ENCODE data around the gene FAM187B. TPM values are rescaled to one million over a fixed set of nuclear protein-coding genes. Genes with fewer than 3 reads are reported as not detected.

FAM187B gene
- total and polyA plus RNA-seq, 5 experiments from 2014 or later: not detected

DNA sequence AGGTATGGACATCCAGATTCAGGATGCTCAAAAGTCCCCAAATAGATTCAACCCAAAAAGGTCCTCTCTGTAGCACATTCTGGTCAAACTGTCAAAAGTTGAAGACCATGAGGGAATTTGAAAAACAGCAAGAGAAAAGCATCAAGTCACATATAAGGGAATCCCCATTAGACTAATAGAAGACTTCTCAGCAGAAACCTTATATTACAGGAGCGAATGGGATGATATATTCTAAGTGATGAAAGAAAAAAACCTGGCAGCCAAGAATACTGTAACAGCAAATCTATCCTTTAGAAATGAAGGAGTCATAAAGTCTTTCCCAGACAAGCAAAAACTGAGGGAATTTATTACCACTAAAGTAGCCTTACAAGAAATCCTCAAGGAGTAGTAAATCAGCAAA is 44.3 kb downstream of the FAM187B start:
- Mint-ChIP-seq H3K36me3 (peaks cover 0 to 5% (median 3%) of the 10 kb centered on the region in 3 donors), H3K27me3 (no peaks in the 10 kb centered on the region), H3K27ac (no peak overlapping the region), H3K4me1 (peaks cover 7 to 21% (median 19%) of the 10 kb centered on the region in 4 donors), H3K4me3 (no peak overlapping the region), H3K9me3 (peaks cover 0 to 10% (median 2%) of the 10 kb centered on the region in 9 donors)
- DNase-seq (no peak), ATAC-seq (no peak)
- POLR2A ChIA-PET: interaction anchor here (1.6 kb wide), 1 partner anchor 23 kb away, joined by 3 read pairs; no protein-coding TSS in a partner anchor

DNA sequence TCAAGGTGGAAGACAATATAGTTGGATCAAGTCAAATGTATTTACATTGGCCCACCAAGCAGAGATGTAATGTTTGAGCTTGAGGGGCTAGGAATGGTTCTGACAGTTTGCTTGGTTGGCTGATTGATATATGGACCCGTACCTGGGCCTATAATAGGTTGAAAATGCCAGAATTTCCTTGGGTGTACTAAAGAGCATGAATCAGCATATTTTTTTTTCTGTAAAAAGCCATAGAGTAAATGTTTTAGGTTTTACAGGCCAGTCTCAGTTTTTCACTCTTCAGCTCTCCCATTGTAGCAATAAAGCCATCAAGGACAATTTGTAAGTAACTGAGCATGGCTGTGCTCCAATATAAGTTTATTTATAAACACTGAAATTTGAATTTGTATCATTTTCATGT is 47.2 kb downstream of the FAM187B start:
- Mint-ChIP-seq H3K9me3 (peaks cover 0 to 10% (median 0%) of the 10 kb centered on the region in 9 donors), H3K4me3 (no peak overlapping the region), H3K4me1 (peaks cover 7 to 35% (median 30%) of the 10 kb centered on the region in 4 donors), H3K27ac (no peak overlapping the region), H3K27me3 (no peaks in the 10 kb centered on the region), H3K36me3 (peaks cover 0 to 5% (median 3%) of the 10 kb centered on the region in 3 donors)
- ATAC-seq (no peak), DNase-seq (no peak)
- POLR2A ChIA-PET: interaction anchor here (0.6 to 1.4 kb wide), 4 partner anchors 13 to 24 kb away, joined by 3 read pairs; no protein-coding TSS in a partner anchor

DNA sequence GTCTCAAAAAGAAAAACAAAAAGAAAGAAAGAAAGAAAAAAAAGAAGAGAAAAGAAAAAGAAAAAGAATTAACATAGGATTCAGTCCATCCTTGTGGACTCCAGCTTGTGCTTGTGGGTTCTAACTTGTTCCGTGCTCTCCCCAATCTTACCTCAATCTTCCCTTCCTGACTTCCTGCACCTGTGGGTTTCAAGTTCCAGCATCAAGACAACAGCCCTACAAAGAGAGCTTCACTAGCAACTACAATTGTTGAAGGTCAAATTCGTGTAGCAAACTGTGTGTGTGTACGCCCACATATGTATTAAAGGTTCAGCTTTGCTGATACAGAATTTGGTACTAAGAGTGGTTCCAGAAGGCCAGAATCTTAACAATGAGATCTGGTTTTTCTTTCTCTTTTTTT is 48.7 kb downstream of the FAM187B start:
- ATAC-seq (peak; percentile 43 to 63), DNase-seq (peak in 1 of 10 donors; percentile 19)
- POLR2A ChIA-PET: interaction anchor here (0.5 to 3.5 kb wide), 11 partner anchors 12 to 426 kb away, joined by 3 to 22 read pairs (median 4); no protein-coding TSS in a partner anchor
- peaks cover 13 to 47% (median 40%) of the 10 kb centered on the region in 4 donors for H3K4me1 Mint-ChIP-seq
- no peaks in the 10 kb centered on the region for H3K27me3 Mint-ChIP-seq
- H3K4me3 Mint-ChIP-seq: peak overlapping the region in 9 of 10 donors; percentile 3 to 67 (median 30)
- H3K36me3 Mint-ChIP-seq: peaks cover 3 to 10% (median 5%) of the 10 kb centered on the region in 3 donors
- H3K9me3 Mint-ChIP-seq: peaks cover 0 to 10% (median 0%) of the 10 kb centered on the region in 9 donors
- H3K27ac Mint-ChIP-seq: peak overlapping the region in 8 of 10 donors; percentile 4 to 77 (median 44)

DNA sequence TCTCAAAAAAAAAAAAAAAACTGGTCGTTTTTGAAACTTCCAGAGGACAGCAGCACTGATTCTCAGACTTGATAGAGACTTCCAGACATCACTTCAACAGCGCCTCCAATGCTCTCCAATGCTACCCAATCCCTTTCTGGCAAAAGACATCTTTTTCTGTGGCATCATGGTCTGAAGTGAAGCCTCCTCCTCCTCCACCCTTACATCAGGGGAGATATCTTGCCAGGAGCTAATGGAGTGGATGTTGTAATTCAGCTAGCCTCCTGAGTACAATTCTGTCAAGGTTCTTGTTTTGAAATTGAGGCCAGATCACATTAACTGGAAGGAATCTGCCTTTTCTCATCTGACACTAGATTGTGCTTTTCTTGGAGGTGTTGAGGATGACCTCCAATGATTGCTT is 49.8 kb downstream of the FAM187B start:
- H3K27ac Mint-ChIP-seq: peak overlapping the region in 4 of 10 donors; percentile 57 to 85 (median 64)
- DNase-seq: no peak
- H3K36me3 Mint-ChIP-seq: peaks cover 0 to 11% (median 0%) of the 10 kb centered on the region in 3 donors
- H3K4me3 Mint-ChIP-seq: no peak overlapping the region
- H3K9me3 Mint-ChIP-seq: peaks cover 0 to 4% (median 0%) of the 10 kb centered on the region in 9 donors
- H3K4me1 Mint-ChIP-seq: peaks cover 13 to 47% (median 41%) of the 10 kb centered on the region in 4 donors
- no peaks in the 10 kb centered on the region for H3K27me3 Mint-ChIP-seq
- POLR2A ChIA-PET: interaction anchor here (0.7 to 3.5 kb wide), 6 partner anchors 11 to 341 kb away, joined by 3 to 22 read pairs (median 5); no protein-coding TSS in a partner anchor
- no peak for ATAC-seq

DNA sequence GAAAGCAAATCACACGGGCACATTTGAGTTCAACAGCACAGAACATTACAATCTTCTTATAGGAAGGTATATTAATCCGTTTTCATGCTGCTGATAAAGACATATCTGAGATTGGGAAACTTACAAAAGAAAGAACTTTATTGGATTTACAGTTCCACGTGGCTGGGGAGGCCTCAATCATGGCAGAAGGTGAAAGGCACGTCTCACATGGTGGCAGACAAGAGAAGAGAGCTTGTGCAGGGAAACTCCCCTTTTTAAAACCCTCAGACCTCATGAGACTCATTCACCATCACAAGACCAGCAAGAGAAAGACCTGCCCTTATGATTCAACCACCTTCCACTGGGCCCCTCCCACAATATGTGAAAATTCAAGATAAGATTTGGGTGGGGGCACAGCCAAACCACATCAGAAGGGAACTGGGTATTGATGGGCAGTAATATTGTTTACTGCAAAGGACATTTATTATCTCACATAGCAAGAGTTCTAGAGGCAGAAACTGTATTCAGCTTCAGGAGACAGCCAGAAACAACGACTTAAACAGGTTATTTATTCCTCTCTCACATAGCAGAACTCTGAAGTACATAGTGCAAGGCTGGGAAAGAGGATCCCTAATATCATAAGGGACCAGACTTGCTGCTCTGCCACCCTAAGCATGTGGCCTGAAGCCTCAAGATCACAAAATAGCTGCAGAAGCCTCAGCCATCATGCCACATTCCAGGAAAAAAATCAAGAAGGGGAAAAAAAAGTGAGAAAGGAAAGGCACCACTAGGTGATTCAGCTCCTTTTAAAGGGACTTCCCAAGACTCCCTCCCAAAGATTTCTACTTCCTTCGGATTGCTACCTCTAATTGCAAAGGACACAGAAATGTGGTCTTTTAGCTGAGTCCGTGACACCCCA is 50.9 kb downstream of the FAM187B start:
- no peak for DNase-seq
- Mint-ChIP-seq H3K27ac (peak overlapping the region in 5 of 10 donors; percentile 24 to 70 (median 41)), H3K27me3 (no peaks in the 10 kb centered on the region), H3K9me3 (peaks cover 0 to 4% (median 0%) of the 10 kb centered on the region in 9 donors), H3K4me1 (peaks cover 8 to 50% (median 48%) of the 10 kb centered on the region in 4 donors), H3K36me3 (peaks cover 0 to 11% (median 0%) of the 10 kb centered on the region in 3 donors), H3K4me3 (no peak overlapping the region)
- POLR2A ChIA-PET: interaction anchor here (0.5 to 3.5 kb wide), 6 partner anchors 9 to 340 kb away, joined by 3 to 22 read pairs (median 4); partner anchors contain the start of gene FXYD5
- ATAC-seq: no peak

DNA sequence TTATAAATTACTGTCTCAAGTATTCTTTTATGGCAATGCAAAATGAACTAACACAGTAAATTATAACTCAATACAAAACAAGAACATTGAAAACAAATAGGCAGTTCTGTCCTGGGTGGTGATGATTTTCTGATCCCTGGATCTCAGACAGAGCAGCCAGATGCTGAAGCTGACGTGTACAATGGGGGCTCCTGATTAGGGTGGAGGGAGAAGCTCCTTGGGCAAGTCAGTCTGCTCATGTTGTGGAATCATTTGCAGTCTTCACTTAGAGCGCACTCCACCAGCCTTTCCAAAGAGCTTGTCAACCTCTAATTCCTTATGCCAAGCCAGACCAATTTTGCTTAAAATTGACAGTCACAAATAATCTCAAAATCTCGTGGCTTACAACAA is 52.4 kb downstream of the FAM187B start:
- Mint-ChIP-seq H3K4me3 (no peak overlapping the region), H3K27me3 (no peaks in the 10 kb centered on the region), H3K4me1 (peaks cover 8 to 62% (median 56%) of the 10 kb centered on the region in 4 donors), H3K36me3 (peaks cover 0 to 11% (median 0%) of the 10 kb centered on the region in 3 donors), H3K9me3 (peaks cover 0 to 4% (median 0%) of the 10 kb centered on the region in 9 donors), H3K27ac (peak overlapping the region in 8 of 10 donors; percentile 66 to 87 (median 80))
- no peak for DNase-seq
- ATAC-seq: no peak
- POLR2A ChIA-PET: interaction anchor here (0.6 to 1.4 kb wide), 5 partner anchors 12 to 36 kb away, joined by 3 to 5 read pairs (median 3); partner anchors contain the start of gene FXYD5

Other genes starting within 250 kb of the FAM187B start
- gene GRAMD1A, start 228.4 kb downstream of the FAM187B start, total RNA-seq: 100 to 1,000 TPM; 317 to 335 TPM
- 10 to 100 TPM; 29.5 to 77.0 (median 42.0) TPM for gene GRAMD1A, start 228.4 kb downstream of the FAM187B start, polyA plus RNA-seq
- gene SCN1B, start 198.3 kb downstream of the FAM187B start, total RNA-seq: 1 to 10 TPM; 1.6 to 2.1 TPM
- gene SCN1B, start 198.3 kb downstream of the FAM187B start, polyA plus RNA-seq: under 1 TPM in 2 of 3 donors, not detected in 1; 0.27 to 0.28 TPM
- under 1 TPM in 1 of 2 experiments, not detected in 1; 0.16 TPM for gene HPN, start 187.0 kb downstream of the FAM187B start, total RNA-seq
- gene HPN, start 187.0 kb downstream of the FAM187B start, polyA plus RNA-seq: under 1 TPM in 1 of 3 donors, not detected in 2; 0.16 TPM
- gene FXYD3, start 112.9 kb downstream of the FAM187B start, total RNA-seq: not detected
- gene FXYD3, start 112.9 kb downstream of the FAM187B start, polyA plus RNA-seq: not detected
- 1 to 10 TPM in 1 of 2 experiments, under 1 TPM in 1; 0.52 to 1.6 TPM for gene LGI4, start 93.7 kb downstream of the FAM187B start, total RNA-seq
- under 1 TPM in 1 of 3 donors, not detected in 2; 0.18 TPM for gene LGI4, start 93.7 kb downstream of the FAM187B start, polyA plus RNA-seq
- gene FXYD1, start 89.9 kb downstream of the FAM187B start, total RNA-seq: 1 to 10 TPM in 1 of 2 experiments, not detected in 1; 1.1 TPM
- gene FXYD1, start 89.9 kb downstream of the FAM187B start, polyA plus RNA-seq: under 1 TPM in 2 of 3 donors, not detected in 1; 0.77 TPM
- gene FXYD7, start 85.5 kb downstream of the FAM187B start, total RNA-seq: 1 to 10 TPM; 5.4 to 6.4 TPM
- 10 to 100 TPM in 1 of 3 donors, 1 to 10 TPM in 2; 3.7 to 10.2 (median 8.8) TPM for gene FXYD7, start 85.5 kb downstream of the FAM187B start, polyA plus RNA-seq
- gene FXYD5, start 74.0 kb downstream of the FAM187B start, total RNA-seq: 100 to 1,000 TPM; 339 to 351 TPM
- 100 to 1,000 TPM; 281 to 544 (median 452) TPM for gene FXYD5, start 74.0 kb downstream of the FAM187B start, polyA plus RNA-seq
- gene LSR, start 20.3 kb upstream of the FAM187B start, total RNA-seq: 10 to 100 TPM; 57.4 to 59.9 TPM
- gene LSR, start 20.3 kb upstream of the FAM187B start, polyA plus RNA-seq: 100 to 1,000 TPM in 1 of 3 donors, 10 to 100 TPM in 2; 36.7 to 106 (median 65.7) TPM
- 100 to 1,000 TPM; 226 to 232 TPM for gene USF2, start 40.2 kb upstream of the FAM187B start, total RNA-seq
- 1 to 10 TPM; 4.5 to 6.9 (median 5.2) TPM for gene USF2, start 40.2 kb upstream of the FAM187B start, polyA plus RNA-seq
- gene HAMP, start 53.8 kb upstream of the FAM187B start, total RNA-seq: 1 to 10 TPM; 2.5 to 2.6 TPM
- under 1 TPM in 1 of 3 donors, not detected in 2; 0.06 TPM for gene HAMP, start 53.8 kb upstream of the FAM187B start, polyA plus RNA-seq
- gene MAG, start 63.4 kb upstream of the FAM187B start, total RNA-seq: not detected
- gene MAG, start 63.4 kb upstream of the FAM187B start, polyA plus RNA-seq: under 1 TPM in 1 of 3 donors, not detected in 2; 0.08 TPM
- gene CD22, start 100.4 kb upstream of the FAM187B start, total RNA-seq: 10 to 100 TPM; 20.0 to 21.1 TPM
- gene CD22, start 100.4 kb upstream of the FAM187B start, polyA plus RNA-seq: under 1 TPM in 2 of 3 donors, not detected in 1; 0.46 to 0.73 TPM
- not detected for gene FFAR1, start 119.2 kb upstream of the FAM187B start, total RNA-seq
- not detected for gene FFAR1, start 119.2 kb upstream of the FAM187B start, polyA plus RNA-seq
- gene FFAR3, start 129.7 kb upstream of the FAM187B start, total RNA-seq: not detected
- not detected for gene FFAR3, start 129.7 kb upstream of the FAM187B start, polyA plus RNA-seq
- gene GPR42, start 142.3 kb upstream of the FAM187B start, total RNA-seq: not detected
- gene GPR42, start 142.3 kb upstream of the FAM187B start, polyA plus RNA-seq: not detected
- not detected for gene FFAR2, start 219.5 kb upstream of the FAM187B start, total RNA-seq
- gene FFAR2, start 219.5 kb upstream of the FAM187B start, polyA plus RNA-seq: not detected

Measured in naive thymus-derived CD8-positive, alpha-beta T cell (primary cell).